CD4-positive, alpha-beta T cell treated with Interleukin-4 for 4 hours (primary cell): Measurements from ENCODE around the gene HOXB5.

Experiments
- DNase-seq: peaks from one replicate; pipeline ENCODE4 v3.0.0-alpha.2; 2020

Gene HOXB5

GRCh38 chr17:48570325-48571023 is 23.1 kb downstream of the HOXB5 start:
- DNase-seq, result no peak

DNA sequence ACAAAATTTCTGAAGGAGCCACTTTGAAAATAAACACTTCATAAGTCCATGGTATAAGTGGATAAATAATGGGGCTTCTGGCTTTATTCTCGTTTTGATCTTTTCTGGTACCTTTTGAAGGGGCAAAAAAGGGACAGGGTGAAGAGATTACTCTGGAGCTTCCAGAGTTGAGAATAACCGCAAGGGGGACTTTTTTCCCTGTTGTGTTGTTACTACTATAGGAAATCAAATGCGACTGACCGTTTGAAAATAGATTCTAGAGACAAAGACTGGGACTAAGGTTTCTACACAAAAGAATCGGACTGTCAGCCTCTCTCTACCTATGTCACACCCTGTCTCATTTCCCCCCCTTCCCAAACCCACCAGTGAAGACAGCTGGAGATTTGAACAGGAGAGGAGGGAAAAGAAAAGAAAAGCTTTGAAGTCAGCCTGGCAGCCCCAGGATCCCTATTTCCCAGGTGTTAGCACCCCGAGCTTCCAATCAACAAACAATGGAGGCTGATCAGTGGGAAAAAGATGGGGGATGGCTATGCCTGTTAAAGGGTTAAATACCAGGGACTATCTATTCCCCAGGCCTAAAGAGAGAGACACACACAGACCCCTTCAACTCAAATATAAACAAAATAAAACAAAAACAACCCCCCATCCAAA is 23.8 kb downstream of the HOXB5 start:
- DNase-seq, result no peak

- DNase-seq, result no peak
These were observed 24.4 kb downstream of the HOXB5 start for GRCh38 chr17:48569240-48569582.

DNA sequence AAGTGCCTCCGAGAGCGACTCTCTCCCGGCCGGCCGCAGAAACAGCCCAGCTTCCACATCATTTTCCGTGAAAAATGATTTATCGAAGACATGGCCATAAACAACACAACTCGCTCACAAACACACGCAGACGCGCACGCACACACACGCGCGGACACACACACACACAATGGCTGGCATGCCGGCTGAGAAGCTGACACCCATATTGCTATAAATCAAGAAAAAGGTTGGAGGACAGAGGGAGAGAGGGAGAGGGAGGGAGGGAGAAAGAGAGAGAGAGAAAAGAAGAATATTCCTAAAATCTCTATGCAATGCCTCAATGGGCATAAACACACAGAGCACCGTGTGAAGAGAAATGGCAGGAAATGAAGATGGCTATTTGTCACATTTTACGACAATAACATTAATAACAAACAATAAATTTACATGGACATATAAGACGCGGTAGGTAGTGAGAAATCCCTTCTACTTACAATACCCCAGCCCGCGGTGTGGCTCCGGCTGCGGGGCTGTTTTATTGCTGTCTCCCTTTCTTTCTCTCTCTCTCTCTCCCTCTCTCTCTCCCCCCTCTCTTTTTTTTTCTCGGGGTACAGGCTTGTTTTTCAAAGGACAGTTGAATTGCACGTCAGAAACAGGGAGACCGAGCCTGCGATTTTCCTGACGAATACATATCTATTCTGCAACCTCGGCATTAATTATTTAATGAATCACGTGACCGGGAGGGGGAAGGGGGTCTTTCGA is 24.9 kb downstream of the HOXB5 start:
- no peak for DNase-seq

GRCh38 chr17:48567646-48568354 is 25.8 kb downstream of the HOXB5 start:
- DNase-seq, result no peak

DNA sequence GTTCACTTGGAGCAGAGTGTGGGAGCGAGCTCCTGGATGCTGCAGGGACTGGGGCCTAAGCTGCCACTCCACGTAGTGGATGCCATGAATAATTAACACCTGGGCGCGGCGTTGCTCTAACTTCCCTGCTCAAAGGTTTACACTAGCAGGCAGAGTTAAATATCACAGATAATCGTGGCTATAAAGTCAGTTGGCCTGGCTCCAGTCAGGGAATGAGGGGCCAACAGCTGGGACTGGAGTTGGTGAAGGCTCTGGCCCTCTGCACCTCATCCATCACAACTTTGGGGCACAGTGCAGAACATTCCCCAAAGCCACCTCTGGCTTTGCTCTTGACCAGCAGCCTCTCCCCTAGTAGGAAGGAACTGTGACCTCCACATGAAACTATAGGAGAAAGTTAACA is 26.4 kb downstream of the HOXB5 start:
- no peak for DNase-seq

- DNase-seq, result no peak
These were observed 26.9 kb downstream of the HOXB5 start for GRCh38 chr17:48566717-48567116.

DNA sequence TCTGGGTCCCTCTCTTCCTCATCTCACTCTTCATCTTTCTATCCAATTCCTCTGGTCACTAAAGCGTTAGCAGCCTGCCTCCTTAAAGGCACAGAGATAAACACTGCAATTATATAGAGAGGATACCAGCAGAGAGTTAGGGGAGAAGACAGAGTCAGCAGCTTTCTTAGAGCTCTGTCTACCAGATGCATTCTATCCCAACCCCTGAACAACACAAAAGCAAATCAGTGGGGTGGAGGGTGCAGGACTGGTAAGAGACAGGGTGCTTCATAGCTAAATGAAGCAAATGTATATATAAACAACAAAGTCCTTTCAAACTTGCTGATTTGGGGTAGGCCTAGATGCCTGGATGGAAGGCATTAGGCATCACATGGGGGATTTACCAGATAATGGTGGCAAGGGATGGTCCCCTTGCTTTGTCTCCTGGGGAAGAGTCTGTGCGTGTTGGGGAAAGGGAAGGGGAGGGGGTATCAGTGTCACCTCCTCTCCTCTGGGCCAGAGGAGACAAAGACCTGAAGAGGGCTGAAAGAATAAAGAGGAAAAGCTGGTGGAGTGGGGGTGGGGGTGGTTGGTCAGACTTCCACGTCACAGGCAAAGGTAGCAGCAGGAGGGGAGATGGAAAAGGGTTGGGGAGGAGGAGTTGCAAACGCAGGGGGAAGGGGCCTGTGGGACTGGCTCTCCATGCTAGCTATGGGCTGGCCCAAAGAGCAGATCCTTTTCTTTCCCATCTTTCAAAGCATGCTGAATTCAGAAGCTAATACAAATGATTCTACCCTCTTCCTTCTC is 27.5 kb downstream of the HOXB5 start:
- DNase-seq, result no peak

DNA sequence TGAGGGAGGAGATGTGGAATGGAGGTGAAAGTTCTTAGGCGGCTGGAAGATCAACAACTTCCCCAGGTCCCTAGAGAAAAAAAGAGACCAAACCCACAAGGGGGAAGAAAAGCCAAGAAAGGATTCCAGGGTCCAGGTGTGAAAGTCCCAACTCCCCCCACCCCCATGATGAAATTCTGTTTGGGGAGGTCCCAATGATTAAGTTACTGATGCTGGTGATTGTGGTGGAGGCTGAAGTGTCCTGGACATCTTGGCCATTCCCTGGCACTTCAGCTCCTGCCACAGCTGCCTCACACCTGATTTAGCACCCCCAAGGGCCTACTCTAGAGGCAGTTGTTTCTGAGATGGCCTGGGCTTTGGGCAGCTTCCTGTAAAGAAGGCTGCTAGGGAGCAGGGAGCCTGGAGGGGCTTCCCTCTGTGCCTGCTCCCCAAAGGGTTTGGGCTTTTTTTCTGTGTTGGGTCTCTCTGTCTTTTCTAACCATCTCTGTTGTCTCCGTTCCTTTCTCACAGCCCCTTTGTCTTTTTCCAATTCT is 28.5 kb downstream of the HOXB5 start:
- no peak for DNase-seq

- DNase-seq, result no peak
These were observed 29.2 kb downstream of the HOXB5 start for GRCh38 chr17:48564188-48565021.

- no peak for DNase-seq
These were observed 29.8 kb downstream of the HOXB5 start for GRCh38 chr17:48563867-48564187.

GRCh38 chr17:48563385-48563838 is 30.2 kb downstream of the HOXB5 start:
- DNase-seq, result no peak

GRCh38 chr17:48562934-48563333 is 30.6 kb downstream of the HOXB5 start:
- no peak for DNase-seq

DNA sequence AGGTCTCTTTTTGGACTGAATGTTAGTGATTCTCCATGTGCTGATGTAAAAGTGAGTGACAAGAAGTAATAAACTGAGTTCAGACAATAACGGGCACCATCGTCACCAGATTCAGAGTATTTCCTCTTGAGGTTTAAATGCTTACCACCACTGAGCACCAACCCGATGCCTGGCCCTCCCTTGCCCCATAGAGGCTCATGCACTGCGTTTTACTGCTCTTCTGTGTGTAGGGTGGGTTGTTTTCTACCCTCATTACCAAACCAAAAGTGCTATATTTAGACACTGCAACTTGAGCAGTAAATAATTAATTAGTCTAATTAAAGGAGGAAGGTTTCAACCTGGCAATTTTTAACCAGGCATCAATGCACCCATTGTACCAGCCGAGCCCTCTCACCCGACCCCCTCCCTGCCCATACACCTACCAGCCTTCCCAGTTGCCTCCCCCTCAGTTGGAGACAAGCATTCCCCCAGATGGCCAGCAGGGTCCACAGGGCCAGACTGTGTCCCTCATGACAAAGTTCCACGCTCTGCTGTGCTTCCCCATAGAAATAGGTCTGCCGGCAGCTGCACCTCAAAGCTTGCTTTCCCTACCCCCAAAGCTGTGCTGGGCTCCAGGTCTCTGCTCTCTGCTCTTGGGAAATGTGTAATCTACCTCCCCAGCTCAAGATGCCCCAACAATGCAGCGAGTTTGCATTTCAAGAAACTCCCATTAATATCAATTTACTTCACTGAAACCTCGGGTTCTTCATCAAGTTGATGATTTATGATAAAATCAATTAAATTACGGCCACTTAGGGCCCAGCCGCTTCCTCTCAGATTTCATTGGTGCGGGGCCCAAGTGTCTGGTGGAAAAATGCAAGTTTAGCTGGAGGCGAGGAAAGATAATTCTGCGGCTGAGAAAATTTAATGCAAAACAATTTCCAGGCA is 31.4 kb downstream of the HOXB5 start:
- no peak for DNase-seq

DNA sequence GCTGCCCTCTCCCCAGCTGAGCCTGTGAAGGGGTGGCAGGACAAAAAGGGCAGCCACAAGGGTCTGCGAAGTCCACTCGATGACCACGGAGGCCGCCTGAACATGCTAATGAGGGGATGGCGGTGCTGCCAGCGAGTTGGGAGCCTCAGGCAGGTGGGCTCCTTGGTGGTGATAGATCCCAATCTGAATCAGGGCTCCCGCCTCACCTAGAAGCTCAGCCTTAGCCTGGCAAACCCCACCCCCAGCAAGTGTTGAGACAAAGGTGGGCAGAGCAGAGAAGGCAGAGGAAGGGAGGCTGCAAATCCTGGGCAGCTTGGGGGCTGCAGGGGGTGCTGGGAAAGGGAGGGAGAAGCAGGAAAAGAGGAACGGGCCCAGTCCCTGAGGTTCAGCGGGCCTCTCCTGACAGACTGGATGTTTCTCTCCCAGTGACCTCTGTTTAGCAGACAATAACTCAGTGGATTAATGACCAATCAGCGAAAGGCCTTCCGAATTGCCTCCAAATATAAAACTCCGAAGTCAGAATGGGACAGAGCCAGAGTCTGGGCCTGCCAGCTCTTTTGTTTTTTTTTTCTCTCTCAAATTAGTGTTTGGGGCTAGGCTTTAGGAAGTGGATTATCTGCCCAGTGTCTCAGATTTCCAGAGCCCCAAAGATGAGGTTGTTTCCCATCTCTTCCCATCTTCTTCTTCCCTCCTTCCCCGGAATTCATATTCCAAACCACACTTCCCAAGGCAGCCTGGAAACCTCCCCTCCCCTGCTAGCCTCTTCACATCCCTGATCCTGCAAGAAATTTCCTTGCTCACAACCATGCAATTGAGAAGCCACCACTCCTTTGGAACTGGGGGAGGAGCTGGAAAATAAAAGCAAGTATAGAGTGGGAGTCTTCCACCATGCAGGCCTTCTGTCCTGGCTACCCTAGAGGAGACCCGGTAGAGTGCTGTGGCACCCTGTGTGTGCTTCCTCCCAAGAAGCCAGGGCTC is 33.5 kb downstream of the HOXB5 start:
- DNase-seq, result no peak

DNA sequence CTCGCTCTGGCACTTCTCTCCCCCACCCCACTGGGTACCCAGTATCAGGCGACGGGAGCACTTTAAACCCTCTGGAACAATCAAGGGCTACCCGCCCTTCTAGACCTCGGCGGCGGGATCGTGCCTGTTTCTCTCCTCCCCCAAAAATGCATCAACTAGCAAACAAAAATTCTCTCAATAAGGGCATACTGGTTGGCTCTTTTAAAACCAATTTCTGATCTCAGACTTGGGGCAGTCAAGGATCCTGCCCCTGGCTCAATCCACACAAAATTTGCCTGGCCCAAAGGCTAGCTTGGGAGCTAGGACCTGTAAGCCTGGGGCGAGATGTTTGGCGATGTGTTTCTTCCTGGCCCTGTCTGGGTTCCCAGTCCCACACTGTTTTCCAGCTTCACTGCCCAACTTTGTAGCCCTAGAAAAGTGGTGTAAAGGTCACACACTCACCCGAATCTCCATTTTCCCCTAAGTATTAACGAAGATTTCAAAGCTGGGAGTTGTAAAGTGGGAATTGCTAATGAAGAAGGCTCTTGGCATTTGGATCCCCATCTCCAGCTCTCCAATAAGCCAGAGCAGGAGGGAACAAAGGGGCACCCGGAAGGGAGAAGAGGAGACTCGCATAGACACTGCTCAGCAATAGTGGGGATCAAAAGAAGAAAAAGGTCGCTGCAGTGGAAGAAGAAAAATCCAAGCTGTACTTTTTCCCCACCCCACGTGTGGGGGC is 34.3 kb downstream of the HOXB5 start:
- DNase-seq, result no peak

DNA sequence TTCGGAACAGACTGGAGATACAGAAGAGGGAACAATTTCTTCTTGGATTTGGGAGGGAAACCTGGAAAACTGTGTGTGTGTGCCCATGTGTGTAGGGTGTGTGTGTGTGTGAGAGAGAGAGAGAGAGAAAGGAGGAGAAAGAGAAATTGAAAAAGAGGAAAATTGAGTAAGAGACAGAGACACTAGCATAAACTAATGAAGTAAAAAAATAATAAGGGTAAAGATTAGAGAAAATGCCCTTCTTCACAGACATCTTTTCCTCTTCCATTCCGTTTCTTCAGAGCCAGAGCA is 34.8 kb downstream of the HOXB5 start:
- no peak for DNase-seq

DNA sequence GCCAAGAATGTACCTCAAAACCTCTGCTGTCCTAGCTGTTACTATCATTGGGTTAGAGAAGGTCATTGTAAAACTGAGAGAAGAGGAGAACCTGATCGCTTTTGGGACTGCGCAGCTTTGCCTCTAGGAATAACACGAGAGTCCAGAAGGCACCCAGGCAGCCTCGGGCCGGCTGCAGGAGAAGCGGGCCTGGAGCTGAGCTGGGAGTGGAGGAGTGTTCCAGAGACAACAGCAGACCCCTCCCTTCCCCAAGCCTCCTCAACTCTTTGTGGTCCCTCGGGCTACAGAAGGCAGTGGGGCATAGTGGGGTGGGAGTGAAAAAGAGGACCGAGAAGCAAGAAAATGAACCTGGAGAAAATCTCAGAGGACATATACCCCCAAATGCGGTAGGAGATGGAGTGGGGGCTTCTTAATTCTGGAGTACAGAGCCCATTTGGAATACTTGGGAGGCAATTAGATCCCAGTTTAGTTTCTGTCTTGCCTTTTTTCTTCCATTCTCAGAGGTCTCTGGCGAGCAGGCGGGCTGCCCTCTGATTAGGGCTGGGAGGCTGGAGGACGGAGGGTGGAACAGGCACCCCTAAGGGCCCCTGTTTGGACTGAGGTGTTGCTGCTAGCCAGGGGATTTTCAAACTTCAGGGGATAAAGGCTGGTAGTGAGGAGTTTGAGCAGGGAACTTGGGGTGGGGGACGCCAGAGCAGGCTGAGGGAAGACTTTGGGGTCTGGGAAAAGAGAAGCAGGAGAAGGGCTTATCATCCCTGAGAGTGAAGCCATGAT is 35.3 kb downstream of the HOXB5 start:
- no peak for DNase-seq
